ENCODE measurements around the gene ZFC3H1. TPM values are rescaled to one million over a fixed set of nuclear protein-coding genes. Genes with fewer than 3 reads are reported as not detected.

The ZFC3H1 gene
- total RNA-seq, 1 experiment from 2014 or later: 37.1 TPM

DNA sequence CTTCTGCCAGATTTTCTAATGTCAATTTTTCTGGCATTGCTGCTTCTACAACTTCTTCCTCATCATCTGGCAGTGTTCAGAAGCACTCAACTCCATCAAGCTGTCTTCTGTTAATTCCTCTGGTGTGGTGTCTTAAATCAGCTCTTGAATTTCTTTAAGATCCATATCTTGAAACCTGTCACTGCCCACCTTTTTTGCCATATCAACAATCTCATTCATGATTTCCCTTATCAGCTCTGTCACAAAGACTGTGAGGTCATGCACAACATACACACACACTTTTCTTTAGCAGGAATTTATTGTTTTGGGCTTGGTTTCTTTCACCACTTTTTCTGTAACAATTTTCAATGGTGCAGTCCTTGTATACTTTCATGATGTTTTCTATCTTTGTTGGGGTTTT, 7.7 kb upstream of the ZFC3H1 start:
- Histone ChIP-seq H3K9me3 (ENCODE audit: control insufficient read depth in 1 of 2, insufficient read depth in 1 of 2, low read depth in 1 of 2, low read length in 2 of 2) (no peaks in the 10 kb centered on the region), H3K9ac (ENCODE audit: low read length) (no peak overlapping the region), H2AFZ (ENCODE audit: low read depth, low read length, poor library complexity, severe bottlenecking) (no peak overlapping the region), H3K36me3 (ENCODE audit: control insufficient read depth in 1 of 2, insufficient read depth in 2 of 2, low read length in 2 of 2) (no peaks in the 10 kb centered on the region), H4K20me1 (ENCODE audit: insufficient read depth) (no peaks in the 10 kb centered on the region; the same call in 1 of the 2 replicates), H3K9me2 (ENCODE audit: insufficient read depth) (peaks cover 3% of the 10 kb centered on the region; the same call in 1 of the 2 replicates), H3K4me1 (ENCODE audit: control insufficient read depth in 1 of 2, insufficient read depth in 2 of 2, low read length in 2 of 2) (no peaks in the 10 kb centered on the region), H3K4me2 (ENCODE audit: low read length) (no peak overlapping the region), H3K27ac (ENCODE audit: low read depth, low read length) (no peak overlapping the region), H3K79me2 (ENCODE audit: insufficient read depth, low read length) (no peaks in the 10 kb centered on the region; the same call in 1 of the 2 replicates), H3K27me3 (ENCODE audit: insufficient read depth, low read length) (no peaks in the 10 kb centered on the region), H3K4me3 (replicated peaks in 1 of 2; ENCODE audit: low read depth in 1 of 2, low read length in 2 of 2) (no peak overlapping the region)
- ChIA-PET CTCF (no interaction called here), RAD21 (ENCODE audit: low non-redundant PET in 1 of 2, low total read pairs in 2 of 2, uncharacterized antibody in 2 of 2, unreplicated experiment in 2 of 2) (no interaction called here), POLR2A (interaction anchor here (1.0 kb wide), 1 partner anchor 14 kb away, joined by 3 read pairs; the partner anchor contains the start of gene TMEM19)
- BruUV-seq (replicated peaks): no TSS peak
- TF ChIP-seq ZFX (IDR thresholded peaks at IDR 0.05): no peak
- no peak for TF ChIP-seq SRF (IDR thresholded peaks at IDR 0.05; ENCODE audit: low read depth)
- TF ChIP-seq, protein P1, sequence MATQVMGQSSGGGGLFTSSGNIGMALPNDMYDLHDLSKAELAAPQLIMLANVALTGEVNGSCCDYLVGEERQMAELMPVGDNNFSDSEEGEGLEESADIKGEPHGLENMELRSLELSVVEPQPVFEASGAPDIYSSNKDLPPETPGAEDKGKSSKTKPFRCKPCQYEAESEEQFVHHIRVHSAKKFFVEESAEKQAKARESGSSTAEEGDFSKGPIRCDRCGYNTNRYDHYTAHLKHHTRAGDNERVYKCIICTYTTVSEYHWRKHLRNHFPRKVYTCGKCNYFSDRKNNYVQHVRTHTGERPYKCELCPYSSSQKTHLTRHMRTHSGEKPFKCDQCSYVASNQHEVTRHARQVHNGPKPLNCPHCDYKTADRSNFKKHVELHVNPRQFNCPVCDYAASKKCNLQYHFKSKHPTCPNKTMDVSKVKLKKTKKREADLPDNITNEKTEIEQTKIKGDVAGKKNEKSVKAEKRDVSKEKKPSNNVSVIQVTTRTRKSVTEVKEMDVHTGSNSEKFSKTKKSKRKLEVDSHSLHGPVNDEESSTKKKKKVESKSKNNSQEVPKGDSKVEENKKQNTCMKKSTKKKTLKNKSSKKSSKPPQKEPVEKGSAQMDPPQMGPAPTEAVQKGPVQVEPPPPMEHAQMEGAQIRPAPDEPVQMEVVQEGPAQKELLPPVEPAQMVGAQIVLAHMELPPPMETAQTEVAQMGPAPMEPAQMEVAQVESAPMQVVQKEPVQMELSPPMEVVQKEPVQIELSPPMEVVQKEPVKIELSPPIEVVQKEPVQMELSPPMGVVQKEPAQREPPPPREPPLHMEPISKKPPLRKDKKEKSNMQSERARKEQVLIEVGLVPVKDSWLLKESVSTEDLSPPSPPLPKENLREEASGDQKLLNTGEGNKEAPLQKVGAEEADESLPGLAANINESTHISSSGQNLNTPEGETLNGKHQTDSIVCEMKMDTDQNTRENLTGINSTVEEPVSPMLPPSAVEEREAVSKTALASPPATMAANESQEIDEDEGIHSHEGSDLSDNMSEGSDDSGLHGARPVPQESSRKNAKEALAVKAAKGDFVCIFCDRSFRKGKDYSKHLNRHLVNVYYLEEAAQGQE (IDR thresholded peaks at IDR 0.05; ENCODE audit: low read depth): no peak
- no peak for TF ChIP-seq POLR2A (IDR thresholded peaks at IDR 0.05; ENCODE audit: borderline replicate concordance, extremely low read depth, insufficient read depth, insufficient read length)
- TF ChIP-seq CEBPB (IDR thresholded peaks at IDR 0.05; ENCODE audit: low read depth): no peak
- TF ChIP-seq POLR2AphosphoS5 (IDR thresholded peaks at IDR 0.05; ENCODE audit: low read depth, low read length): no peak
- no peak for TF ChIP-seq RAD21 (IDR thresholded peaks at IDR 0.05; ENCODE audit: low read depth)
- no peak for TF ChIP-seq TCF7L2 (IDR thresholded peaks at IDR 0.05; ENCODE audit: borderline replicate concordance, extremely low read depth, insufficient read depth, insufficient read length)
- TF ChIP-seq, protein P2, sequence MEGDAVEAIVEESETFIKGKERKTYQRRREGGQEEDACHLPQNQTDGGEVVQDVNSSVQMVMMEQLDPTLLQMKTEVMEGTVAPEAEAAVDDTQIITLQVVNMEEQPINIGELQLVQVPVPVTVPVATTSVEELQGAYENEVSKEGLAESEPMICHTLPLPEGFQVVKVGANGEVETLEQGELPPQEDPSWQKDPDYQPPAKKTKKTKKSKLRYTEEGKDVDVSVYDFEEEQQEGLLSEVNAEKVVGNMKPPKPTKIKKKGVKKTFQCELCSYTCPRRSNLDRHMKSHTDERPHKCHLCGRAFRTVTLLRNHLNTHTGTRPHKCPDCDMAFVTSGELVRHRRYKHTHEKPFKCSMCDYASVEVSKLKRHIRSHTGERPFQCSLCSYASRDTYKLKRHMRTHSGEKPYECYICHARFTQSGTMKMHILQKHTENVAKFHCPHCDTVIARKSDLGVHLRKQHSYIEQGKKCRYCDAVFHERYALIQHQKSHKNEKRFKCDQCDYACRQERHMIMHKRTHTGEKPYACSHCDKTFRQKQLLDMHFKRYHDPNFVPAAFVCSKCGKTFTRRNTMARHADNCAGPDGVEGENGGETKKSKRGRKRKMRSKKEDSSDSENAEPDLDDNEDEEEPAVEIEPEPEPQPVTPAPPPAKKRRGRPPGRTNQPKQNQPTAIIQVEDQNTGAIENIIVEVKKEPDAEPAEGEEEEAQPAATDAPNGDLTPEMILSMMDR (IDR thresholded peaks at IDR 0.05 in 2 of 3, conservative IDR thresholded peaks at IDR 0.05 in 1 of 3; ENCODE audit: borderline replicate concordance in 1 of 3, insufficient read depth in 1 of 3, low read depth in 2 of 3, low read length in 2 of 3): no peak
- no peak for TF ChIP-seq FOSL1 (IDR thresholded peaks at IDR 0.05; ENCODE audit: low read depth)
- TF ChIP-seq EZH2 (IDR thresholded peaks at IDR 0.05): no peak
- TF ChIP-seq YY1 (IDR thresholded peaks at IDR 0.05; ENCODE audit: extremely low read depth, insufficient replicate concordance, low read depth, low read length): no peak
- no peak for ATAC-seq
- intact Hi-C loops (cut with micrococcal nuclease): no loop called here
- DNase-seq (ENCODE audit: low read depth, low spot score): no peak

All from HCT116 (cell line).